ENCODE results near the gene CCT2. TPM values are rescaled to one million over a fixed set of nuclear protein-coding genes. Genes with fewer than 3 reads are reported as not detected.
A peak's percentile ranks its signal among the peaks of the same experiment; 100 is the strongest.

Gene CCT2
- polyA plus RNA-seq, 4 donors = 63.7 to 140 (median 104) TPM

DNA sequence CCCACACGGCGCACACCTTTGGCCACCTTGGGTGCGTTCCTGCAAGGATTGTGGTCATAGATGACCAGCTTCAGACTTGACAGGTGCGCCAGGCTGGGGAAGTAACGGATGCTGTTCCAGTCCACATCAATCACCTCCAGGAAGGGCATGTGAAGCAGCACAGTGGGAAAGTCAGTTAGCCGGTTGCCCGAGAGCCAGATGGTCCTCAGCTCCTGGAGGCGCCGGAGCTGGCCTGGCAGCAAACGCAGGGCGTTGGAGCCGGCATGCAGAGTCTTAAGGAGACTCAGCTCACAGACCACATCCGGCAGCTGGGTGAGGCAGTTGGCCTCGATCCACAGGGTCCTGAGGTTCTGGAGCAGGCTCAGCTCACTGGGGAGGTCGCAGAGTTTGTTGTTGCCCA is 24.9 kb downstream of the CCT2 start:
- Histone ChIP-seq H3K9me3 (ENCODE audit: control insufficient read depth in 2 of 2, insufficient read depth in 1 of 2, low read depth in 1 of 2, low read length in 1 of 2) (no peaks in the 10 kb centered on the region), H3K4me3 (ENCODE audit: low read depth in 1 of 3, low read length in 3 of 3) (no peak overlapping the region), H3K27me3 (ENCODE audit: control insufficient read depth in 3 of 3, insufficient read depth in 3 of 3, low read length in 3 of 3) (no peaks in the 10 kb centered on the region), H3K27ac (ENCODE audit: low read depth in 1 of 3, low read length in 2 of 3) (no peak overlapping the region), H3K4me1 (ENCODE audit: control insufficient read depth in 3 of 3, insufficient read depth in 2 of 3, low read depth in 1 of 3, low read length in 2 of 3) (no peaks in the 10 kb centered on the region), H3K36me3 (ENCODE audit: control insufficient read depth in 3 of 3, insufficient read depth in 2 of 3, low read depth in 1 of 3, low read length in 3 of 3) (no peaks in the 10 kb centered on the region)
- 89 to 92% (median 91%) methylated on average over 15 of the region's 15 CpGs for WGBS, 3 donors
- DNase-seq (no peak), FAIRE-seq (no peak)

DNA sequence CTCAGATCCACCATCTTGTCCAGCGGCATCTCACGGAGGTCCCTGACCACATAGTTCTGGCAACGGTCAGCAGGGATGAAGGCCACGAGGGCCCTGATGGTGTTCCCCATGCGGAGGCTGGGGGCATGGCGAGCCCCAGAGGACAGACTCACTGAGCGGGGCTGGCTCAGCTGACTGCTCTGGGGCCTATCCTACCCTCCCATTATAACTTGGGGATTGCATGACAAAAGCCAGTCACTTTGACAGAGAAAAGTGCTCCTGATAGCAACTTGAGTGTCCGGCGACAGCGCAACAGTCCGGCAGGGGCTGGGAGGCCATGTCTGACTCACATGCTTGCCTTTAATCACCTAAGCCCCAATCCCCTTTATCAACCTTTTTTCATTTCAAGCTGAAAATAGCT is 25.5 kb downstream of the CCT2 start, which contains the start of gene LRRC10:
TSS of gene LRRC10 (minus strand) at position 179 of the 400 bp plus-strand sequence. CDS start at position 110, 69 bp downstream.
- 92 to 95% (median 94%) methylated on average over 11 of the region's 11 CpGs for WGBS, 3 donors
- Histone ChIP-seq H3K27ac (ENCODE audit: low read depth in 1 of 3, low read length in 2 of 3) (no peak within 1 kb of the TSS), H3K36me3 (ENCODE audit: control insufficient read depth in 3 of 3, insufficient read depth in 2 of 3, low read depth in 1 of 3, low read length in 3 of 3) (no peaks in the 10 kb centered on the region), H3K9me3 (ENCODE audit: control insufficient read depth in 2 of 2, insufficient read depth in 1 of 2, low read depth in 1 of 2, low read length in 1 of 2) (no peaks in the 10 kb centered on the region), H3K4me3 (ENCODE audit: low read depth in 1 of 3, low read length in 3 of 3) (no peak within 1 kb of the TSS), H3K4me1 (ENCODE audit: control insufficient read depth in 3 of 3, insufficient read depth in 2 of 3, low read depth in 1 of 3, low read length in 2 of 3) (no peaks in the 10 kb centered on the region), H3K27me3 (ENCODE audit: control insufficient read depth in 3 of 3, insufficient read depth in 3 of 3, low read length in 3 of 3) (no peaks in the 10 kb centered on the region)
- no peak for DNase-seq
- FAIRE-seq = no peak

DNA sequence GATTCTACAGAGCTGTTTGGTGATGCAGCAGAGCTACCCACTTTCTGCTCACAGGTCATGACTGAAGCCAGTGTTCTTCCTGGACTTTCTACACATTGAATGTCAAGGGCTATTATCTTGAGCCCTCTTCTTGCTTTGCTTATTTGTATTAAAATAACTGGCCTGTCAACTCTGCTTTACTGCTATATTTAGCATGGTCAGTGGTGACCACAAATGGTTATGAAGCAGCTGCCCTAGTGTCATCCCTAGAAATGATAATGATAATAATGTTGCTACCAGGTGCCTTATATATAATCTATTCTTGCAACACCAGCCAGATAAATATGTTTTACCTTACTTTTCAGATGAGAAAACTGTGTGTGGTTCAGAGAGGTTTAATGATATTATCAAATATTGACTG is 28.1 kb downstream of the CCT2 start:
- no peak for DNase-seq
- Histone ChIP-seq H3K4me3 (ENCODE audit: low read depth in 1 of 3, low read length in 3 of 3) (no peak overlapping the region), H3K27me3 (ENCODE audit: control insufficient read depth in 3 of 3, insufficient read depth in 3 of 3, low read length in 3 of 3) (no peaks in the 10 kb centered on the region), H3K27ac (ENCODE audit: low read depth in 1 of 3, low read length in 2 of 3) (no peak overlapping the region), H3K4me1 (ENCODE audit: control insufficient read depth in 3 of 3, insufficient read depth in 2 of 3, low read depth in 1 of 3, low read length in 2 of 3) (no peaks in the 10 kb centered on the region), H3K36me3 (ENCODE audit: control insufficient read depth in 3 of 3, insufficient read depth in 2 of 3, low read depth in 1 of 3, low read length in 3 of 3) (no peaks in the 10 kb centered on the region), H3K9me3 (ENCODE audit: control insufficient read depth in 2 of 2, insufficient read depth in 1 of 2, low read depth in 1 of 2, low read length in 1 of 2) (no peaks in the 10 kb centered on the region)
- FAIRE-seq = no peak

DNA sequence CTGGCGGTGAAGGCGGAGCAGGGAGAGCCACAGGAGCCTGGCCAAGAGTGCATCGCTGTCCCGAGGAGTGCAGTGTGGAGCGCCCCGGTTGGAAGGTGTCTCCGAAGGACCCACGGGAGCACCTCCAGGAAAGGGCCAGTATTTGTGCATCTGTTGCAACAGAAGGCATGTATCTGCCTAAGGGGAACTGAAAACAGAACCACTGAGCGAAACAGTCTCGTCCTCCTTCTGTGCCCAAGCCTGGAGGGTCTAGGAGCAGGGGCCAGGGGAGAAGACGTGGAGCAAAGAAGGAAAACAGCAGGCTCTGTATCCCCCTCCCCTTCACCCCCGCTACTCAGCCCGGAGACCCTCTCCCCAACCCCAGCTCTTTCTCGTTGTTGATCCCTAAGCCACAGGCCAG is 30.8 kb downstream of the CCT2 start:
- Histone ChIP-seq H3K27ac (ENCODE audit: low read depth in 1 of 3, low read length in 2 of 3) (no peak overlapping the region), H3K4me3 (ENCODE audit: low read depth in 1 of 3, low read length in 3 of 3) (no peak overlapping the region), H3K4me1 (ENCODE audit: control insufficient read depth in 3 of 3, insufficient read depth in 2 of 3, low read depth in 1 of 3, low read length in 2 of 3) (no peaks in the 10 kb centered on the region), H3K36me3 (ENCODE audit: control insufficient read depth in 3 of 3, insufficient read depth in 2 of 3, low read depth in 1 of 3, low read length in 3 of 3) (no peaks in the 10 kb centered on the region), H3K27me3 (ENCODE audit: control insufficient read depth in 3 of 3, insufficient read depth in 3 of 3, low read length in 3 of 3) (no peaks in the 10 kb centered on the region), H3K9me3 (ENCODE audit: control insufficient read depth in 2 of 2, insufficient read depth in 1 of 2, low read depth in 1 of 2, low read length in 1 of 2) (no peaks in the 10 kb centered on the region)
- 79 to 84% (median 83%) methylated on average over 14 of the region's 14 CpGs for WGBS, 3 donors
- DNase-seq (no peak), FAIRE-seq (no peak)

DNA sequence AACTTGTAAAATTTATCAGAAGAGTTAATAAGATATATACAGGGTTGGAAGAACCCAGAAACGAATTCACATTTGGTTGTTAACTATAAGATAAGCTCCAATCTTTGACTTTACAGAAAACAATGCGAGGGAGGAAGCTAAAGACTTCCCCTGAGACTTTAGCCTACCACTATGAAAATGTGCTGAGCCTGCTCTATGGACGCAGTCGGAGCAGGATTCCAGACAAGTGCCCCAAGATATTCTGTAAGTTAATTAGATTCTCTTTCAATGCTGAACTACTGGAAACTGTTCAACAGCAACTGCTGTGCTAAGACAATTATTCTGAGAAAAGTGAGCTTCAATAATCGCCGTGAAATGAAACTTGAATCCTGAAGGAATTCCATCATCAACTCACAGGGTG is 33.8 kb downstream of the CCT2 start:
- Histone ChIP-seq H3K9me3 (ENCODE audit: control insufficient read depth in 2 of 2, insufficient read depth in 1 of 2, low read depth in 1 of 2, low read length in 1 of 2) (no peaks in the 10 kb centered on the region), H3K4me1 (ENCODE audit: control insufficient read depth in 3 of 3, insufficient read depth in 2 of 3, low read depth in 1 of 3, low read length in 2 of 3) (no peaks in the 10 kb centered on the region), H3K36me3 (ENCODE audit: control insufficient read depth in 3 of 3, insufficient read depth in 2 of 3, low read depth in 1 of 3, low read length in 3 of 3) (no peaks in the 10 kb centered on the region), H3K27ac (ENCODE audit: low read depth in 1 of 3, low read length in 2 of 3) (no peak overlapping the region), H3K4me3 (ENCODE audit: low read depth in 1 of 3, low read length in 3 of 3) (no peak overlapping the region), H3K27me3 (ENCODE audit: control insufficient read depth in 3 of 3, insufficient read depth in 3 of 3, low read length in 3 of 3) (no peaks in the 10 kb centered on the region)
- 62 to 80% (median 70%) methylated on average over 6 of the region's 6 CpGs for WGBS, 3 donors
- FAIRE-seq (no peak), DNase-seq (no peak)

DNA sequence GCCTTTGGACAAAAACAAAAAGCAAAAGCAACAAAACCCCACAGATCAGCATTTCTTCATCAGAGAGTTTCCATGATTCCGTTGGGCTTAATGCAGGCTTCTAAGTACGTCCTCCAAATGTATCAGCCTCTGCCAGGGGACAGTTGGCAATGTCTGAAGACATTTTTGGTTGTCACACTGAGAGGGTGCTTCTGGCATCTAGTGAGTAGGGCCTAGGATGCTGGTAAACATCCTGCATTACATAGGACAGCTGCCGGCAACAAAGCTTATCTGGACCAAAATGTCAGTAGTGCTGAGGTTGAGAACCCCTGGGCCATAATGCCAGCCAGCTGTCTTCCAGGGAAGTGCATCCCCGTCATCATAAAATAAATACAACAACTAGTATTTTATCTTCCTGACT is 34.8 kb downstream of the CCT2 start:
- Histone ChIP-seq H3K9me3 (ENCODE audit: control insufficient read depth in 2 of 2, insufficient read depth in 1 of 2, low read depth in 1 of 2, low read length in 1 of 2) (no peaks in the 10 kb centered on the region), H3K27me3 (ENCODE audit: control insufficient read depth in 3 of 3, insufficient read depth in 3 of 3, low read length in 3 of 3) (no peaks in the 10 kb centered on the region), H3K27ac (ENCODE audit: low read depth in 1 of 3, low read length in 2 of 3) (no peak overlapping the region), H3K4me1 (ENCODE audit: control insufficient read depth in 3 of 3, insufficient read depth in 2 of 3, low read depth in 1 of 3, low read length in 2 of 3) (no peaks in the 10 kb centered on the region), H3K4me3 (ENCODE audit: low read depth in 1 of 3, low read length in 3 of 3) (no peak overlapping the region), H3K36me3 (ENCODE audit: control insufficient read depth in 3 of 3, insufficient read depth in 2 of 3, low read depth in 1 of 3, low read length in 3 of 3) (no peaks in the 10 kb centered on the region)
- 67 to 87% (median 73%) methylated on average over 4 of the region's 4 CpGs for WGBS, 3 donors
- FAIRE-seq = no peak
- no peak for DNase-seq

DNA sequence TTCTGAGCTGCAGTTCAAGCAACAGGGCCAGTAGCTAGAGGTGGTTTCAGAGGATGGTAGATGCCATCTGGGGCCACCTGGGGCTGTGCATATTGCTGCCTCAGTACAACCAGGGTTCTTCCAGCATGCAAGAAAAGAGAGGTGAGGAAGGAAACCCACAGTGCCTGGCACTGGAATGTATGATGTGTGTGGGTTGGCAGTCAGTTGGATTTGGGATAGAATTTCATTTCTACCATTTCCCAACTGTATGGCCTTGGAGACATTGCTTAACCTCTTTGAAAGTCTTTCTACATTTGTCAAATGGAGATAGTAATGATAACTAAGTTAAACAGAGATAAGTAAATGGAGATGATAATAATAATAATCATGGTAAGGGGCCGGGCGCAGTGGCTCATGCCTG is 35.7 kb downstream of the CCT2 start:
- Histone ChIP-seq H3K27ac (ENCODE audit: low read depth in 1 of 3, low read length in 2 of 3) (no peak overlapping the region), H3K27me3 (ENCODE audit: control insufficient read depth in 3 of 3, insufficient read depth in 3 of 3, low read length in 3 of 3) (no peaks in the 10 kb centered on the region), H3K36me3 (ENCODE audit: control insufficient read depth in 3 of 3, insufficient read depth in 2 of 3, low read depth in 1 of 3, low read length in 3 of 3) (no peaks in the 10 kb centered on the region), H3K4me1 (ENCODE audit: control insufficient read depth in 3 of 3, insufficient read depth in 2 of 3, low read depth in 1 of 3, low read length in 2 of 3) (no peaks in the 10 kb centered on the region), H3K9me3 (ENCODE audit: control insufficient read depth in 2 of 2, insufficient read depth in 1 of 2, low read depth in 1 of 2, low read length in 1 of 2) (no peaks in the 10 kb centered on the region), H3K4me3 (ENCODE audit: low read depth in 1 of 3, low read length in 3 of 3) (no peak overlapping the region)
- WGBS, 3 donors = 68 to 74% (median 72%) methylated on average over 2 of the region's 2 CpGs
- FAIRE-seq (no peak), DNase-seq (no peak)

DNA sequence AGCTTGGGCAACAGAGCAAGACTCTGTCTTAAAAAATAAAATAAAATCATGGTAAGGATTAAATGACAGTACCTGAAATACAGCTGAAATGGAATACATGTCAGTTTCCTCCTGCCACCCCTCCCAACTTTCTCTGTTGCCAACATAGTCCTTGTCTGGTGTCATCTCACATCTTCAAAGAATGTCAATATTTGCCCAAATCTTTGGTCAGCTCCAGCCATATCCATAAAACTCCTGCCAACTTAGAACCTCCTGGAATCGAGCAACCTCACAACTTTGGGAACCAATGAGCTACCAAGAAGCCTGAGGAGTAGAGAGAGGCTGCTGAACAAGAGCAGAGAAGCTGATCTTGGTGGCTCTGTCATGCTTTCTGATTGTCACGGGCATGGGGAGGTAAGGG is 36.3 kb downstream of the CCT2 start:
- H3K36me3 ChIP-seq (ENCODE audit: control insufficient read depth in 3 of 3, insufficient read depth in 2 of 3, low read depth in 1 of 3, low read length in 3 of 3) = no peaks in the 10 kb centered on the region
- H3K4me3 ChIP-seq (ENCODE audit: low read depth in 1 of 3, low read length in 3 of 3) = no peak overlapping the region
- no peaks in the 10 kb centered on the region for H3K4me1 ChIP-seq (ENCODE audit: control insufficient read depth in 3 of 3, insufficient read depth in 2 of 3, low read depth in 1 of 3, low read length in 2 of 3)
- no peaks in the 10 kb centered on the region for H3K9me3 ChIP-seq (ENCODE audit: control insufficient read depth in 2 of 2, insufficient read depth in 1 of 2, low read depth in 1 of 2, low read length in 1 of 2)
- no peak overlapping the region for H3K27ac ChIP-seq (ENCODE audit: low read depth in 1 of 3, low read length in 2 of 3)
- no peak for DNase-seq
- no peaks in the 10 kb centered on the region for H3K27me3 ChIP-seq (ENCODE audit: control insufficient read depth in 3 of 3, insufficient read depth in 3 of 3, low read length in 3 of 3)
- FAIRE-seq = no peak
- WGBS, 3 donors = 81 to 82% (median 81%) methylated on average over 2 of the region's 2 CpGs

DNA sequence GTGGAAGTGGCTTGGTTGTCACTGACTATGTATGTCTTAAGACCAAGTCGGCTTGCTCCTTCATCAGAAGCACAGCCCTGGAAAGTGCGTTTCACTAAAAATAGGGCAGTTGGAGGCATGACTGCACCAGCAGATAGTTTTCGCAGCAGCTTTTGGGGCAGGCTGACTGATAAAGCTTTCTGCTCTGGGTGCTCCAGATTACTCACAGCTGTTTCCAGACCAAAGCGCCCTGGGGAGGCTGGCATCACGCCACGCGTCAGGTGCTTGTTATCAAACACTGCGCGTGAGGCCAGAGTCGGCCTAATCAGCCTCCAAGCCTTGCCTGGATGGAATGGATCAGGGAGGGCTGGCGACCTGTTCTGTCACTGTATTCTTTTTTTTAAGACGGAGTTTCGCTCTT is 38.7 kb downstream of the CCT2 start:
- no peaks in the 10 kb centered on the region for H3K9me3 ChIP-seq (ENCODE audit: control insufficient read depth in 2 of 2, insufficient read depth in 1 of 2, low read depth in 1 of 2, low read length in 1 of 2)
- H3K4me1 ChIP-seq (ENCODE audit: control insufficient read depth in 3 of 3, insufficient read depth in 2 of 3, low read depth in 1 of 3, low read length in 2 of 3) = no peaks in the 10 kb centered on the region
- H3K4me3 ChIP-seq (ENCODE audit: low read depth in 1 of 3, low read length in 3 of 3) = no peak overlapping the region
- H3K27ac ChIP-seq (ENCODE audit: low read depth in 1 of 3, low read length in 2 of 3) = no peak overlapping the region
- H3K36me3 ChIP-seq (ENCODE audit: control insufficient read depth in 3 of 3, insufficient read depth in 2 of 3, low read depth in 1 of 3, low read length in 3 of 3) = no peaks in the 10 kb centered on the region
- H3K27me3 ChIP-seq (ENCODE audit: control insufficient read depth in 3 of 3, insufficient read depth in 3 of 3, low read length in 3 of 3) = no peaks in the 10 kb centered on the region
- WGBS, 3 donors = 17 to 75% (median 52%) methylated on average over 13 of the region's 13 CpGs
- FAIRE-seq (no peak), DNase-seq (peak in 1 of 2 donors; percentile 78)
